GM21717 (cell line): Measurements from ENCODE around the gene C6orf163.
"Not testable (repeated sequence)": the region's sequence is repeated elsewhere in the genome, so short reads cannot be mapped to it uniquely, and the experiment has no call there.

Experiments
- ATAC-seq: cut with Tn5 transposase; IDR thresholded peaks from one replicate; pipeline ENCODE4 v1.9.1; 2021; ENCODE audit warnings: mild to moderate bottlenecking, moderate library complexity; ENCODE audit not compliant: unreplicated experiment

Gene C6orf163

GRCh38 chr6:87344731-87345130, at the start of gene C6orf163:
Gene C6orf163 (plus strand): TSS chr6:87344813. CDS start chr6:87345100, 287 bp downstream.
- ATAC-seq: no peak

- ATAC-seq: no peak
Measured at GRCh38 chr6:87297119-87297518, 47.5 kb upstream of the C6orf163 start.

GRCh38 chr6:87301277-87301676, 43.3 kb upstream of the C6orf163 start:
- not testable (repeated sequence) for ATAC-seq

- ATAC-seq: no peak
Measured at GRCh38 chr6:87308970-87309369, 35.6 kb upstream of the C6orf163 start.

- no peak for ATAC-seq
Measured at GRCh38 chr6:87312860-87313259, 31.8 kb upstream of the C6orf163 start.

- no peak for ATAC-seq
Measured at GRCh38 chr6:87315071-87315470, 29.5 kb upstream of the C6orf163 start.

- no peak for ATAC-seq
Measured at GRCh38 chr6:87319271-87319987, 25.2 kb upstream of the C6orf163 start.

- ATAC-seq: peak; percentile 99
Measured at GRCh38 chr6:87322304-87323212, 22.1 kb upstream of the C6orf163 start, which contains the start of gene SMIM8. Gene SMIM8 (plus strand): TSS chr6:87322588. CDS start chr6:87337032, 14,444 bp downstream.

- ATAC-seq: not testable (repeated sequence)
Measured at GRCh38 chr6:87323880-87324279, 20.7 kb upstream of the C6orf163 start.

- no peak for ATAC-seq
Measured at GRCh38 chr6:87330961-87331360, 13.7 kb upstream of the C6orf163 start.

GRCh38 chr6:87333033-87333432, 11.6 kb upstream of the C6orf163 start:
- ATAC-seq: no peak

GRCh38 chr6:87333591-87334181, 10.9 kb upstream of the C6orf163 start:
- no peak for ATAC-seq

GRCh38 chr6:87334683-87335082, 9.9 kb upstream of the C6orf163 start:
- no peak for ATAC-seq

- ATAC-seq: no peak
Measured at GRCh38 chr6:87336367-87336766, 8.2 kb upstream of the C6orf163 start.

- no peak for ATAC-seq
Measured at GRCh38 chr6:87340230-87340629, 4.4 kb upstream of the C6orf163 start.

GRCh38 chr6:87341158-87341557, 3.5 kb upstream of the C6orf163 start:
- no peak for ATAC-seq

- ATAC-seq: peak; percentile 92
Measured at GRCh38 chr6:87341899-87342298, 2.7 kb upstream of the C6orf163 start.

- ATAC-seq: no peak
Measured at GRCh38 chr6:87342829-87343228, 1.8 kb upstream of the C6orf163 start.

GRCh38 chr6:87346700-87347099, 2.1 kb downstream of the C6orf163 start:
- no peak for ATAC-seq

- ATAC-seq: no peak
Measured at GRCh38 chr6:87349896-87350295, 5.3 kb downstream of the C6orf163 start.

- no peak for ATAC-seq
Measured at GRCh38 chr6:87350516-87350915, 5.9 kb downstream of the C6orf163 start.
